Sciatic nerve (tissue), 1 donor: ENCODE measurements around the gene ST8SIA5. TPM values are rescaled to one million over a fixed set of nuclear protein-coding genes. Genes with fewer than 3 reads are reported as not detected.

Experiments
- total RNA-seq: library from RNA; stranded (reverse); fragmentation: NEBNext Ultra II Directional; extraction: Animal tissue kit (Norgen Biotek cat#: 25700); gene quantifications from one replicate; pipeline ENCODE4 v1.2.1, GENCODE V29; 2021
- donor health status: DM: no; HTN: no; CAD: no.

ST8SIA5 gene
- total RNA-seq, 1 donor from 2014 or later = 0.22 TPM

Other genes starting within 250 kb of the ST8SIA5 start
- 0.89 TPM for gene LOXHD1, start 99.8 kb downstream of the ST8SIA5 start, total RNA-seq
- 32.7 TPM for gene PIAS2, start 160.5 kb upstream of the ST8SIA5 start, total RNA-seq
- gene KATNAL2, start 160.5 kb upstream of the ST8SIA5 start, total RNA-seq = 5.6 TPM